PC-3 (cell line): ENCODE data around the gene SMIM13. TPM values are rescaled to one million over a fixed set of nuclear protein-coding genes. Genes with fewer than 3 reads are reported as not detected.
A peak's percentile ranks its signal among the peaks of the same experiment; 100 is the strongest.

ENCODE experiments used
- ATAC-seq: fragments of 200-7000 bp; cut with Tn5 transposase; 2 replicates; pipeline ENCODE4 v1.9.1; 2020; ENCODE audit warnings: mild to moderate bottlenecking, moderate library complexity
- BruUV-seq: library from RNA; stranded (reverse); fragments of 400-500 nt; replicated peaks from 2 replicates; lab custom pipeline; 2021; lab: Mats Ljungman, UMichigan
- CTCF ChIA-PET: fragments of 300-600 bp; sonication (Branson Sonifier 250); formaldehyde crosslinking; loops from one replicate; lab custom pipeline; 2022; ENCODE audit warnings: antibody characterized with exemption; lab: Charles Lee
- POLR2A ChIA-PET: fragments of 300-600 bp; sonication (Branson Sonifier 250); formaldehyde crosslinking; loops from one replicate; lab custom pipeline; 2022; ENCODE audit warnings: antibody characterized with exemption; ENCODE audit not compliant: unreplicated experiment; lab: Charles Lee
- DNase-seq: peaks from one replicate; pipeline ENCODE4 v3.0.0-alpha.2; 2015
- H2AFZ ChIP-seq: fragments of 300-600 bp; sonication (generic); 2 replicates; pipeline ENCODE4 v1.6.0; 2016; ENCODE audit warnings: antibody characterized with exemption, low read length
- H3F3A ChIP-seq: fragments of 300-600 bp; sonication (generic); one replicate; pipeline ENCODE4 v1.6.0; 2017; ENCODE audit warnings: antibody characterized with exemption, low read length, control low read depth, mild to moderate bottlenecking; ENCODE audit not compliant: unreplicated experiment
- H3K27ac ChIP-seq: fragments of 300-600 bp; sonication (generic); 2 replicates; pipeline ENCODE4 v1.5.1; 2016; ENCODE audit warnings: mild to moderate bottlenecking, low read length
- H3K27me3 ChIP-seq: fragments of 300-600 bp; sonication (generic); 2 replicates; pipeline ENCODE4 v1.6.1; 2016; ENCODE audit warnings: low read length, mixed read lengths
- H3K36me3 ChIP-seq: fragments of 300-600 bp; sonication (generic); 2 replicates; pipeline ENCODE4 v1.6.1; 2016; ENCODE audit warnings: low read depth, mixed run types, low read length, mixed read lengths
- H3K4me1 ChIP-seq: fragments of 300-600 bp; sonication (generic); 2 replicates; pipeline ENCODE4 v1.5.1; 2016; ENCODE audit warnings: low read length; ENCODE audit not compliant: insufficient read depth
- H3K4me2 ChIP-seq: fragments of 300-600 bp; sonication (generic); 2 replicates; pipeline ENCODE4 v1.6.0; 2016; ENCODE audit warnings: low read length
- H3K4me3 ChIP-seq: fragments of 300-600 bp; sonication (generic); 2 replicates; pipeline ENCODE4 v1.5.1; 2016; ENCODE audit warnings: mild to moderate bottlenecking, low read length, mixed read lengths
- H3K79me2 ChIP-seq: fragments of 300-600 bp; sonication (generic); 2 replicates; pipeline ENCODE4 v1.6.1; 2017; ENCODE audit warnings: low read length, mixed read lengths
- H3K9ac ChIP-seq: fragments of 300-600 bp; sonication (generic); 2 replicates; pipeline ENCODE4 v1.6.0; 2016; ENCODE audit warnings: mild to moderate bottlenecking, low read length
- H3K9me2 ChIP-seq: fragments of 300-600 bp; sonication (generic); replicated peaks from 2 replicates; pipeline ENCODE4 v1.6.1; 2016; ENCODE audit warnings: mixed run types, low read length, mixed read lengths
- H3K9me3 ChIP-seq: fragments of 300-600 bp; sonication (generic); 2 replicates; pipeline ENCODE4 v1.6.1; 2016; ENCODE audit warnings: low read length, mixed read lengths
- H4K20me1 ChIP-seq: fragments of 300-600 bp; sonication (generic); 2 replicates; pipeline ENCODE4 v1.6.1; 2016; ENCODE audit warnings: low read length, mixed read lengths
- EZH2 ChIP-seq: fragments of 300-600 bp; sonication (generic); IDR thresholded peaks from one replicate; pipeline ENCODE4 v1.6.1; 2017; ENCODE audit warnings: antibody characterized with exemption, mild to moderate bottlenecking, low read length; ENCODE audit not compliant: unreplicated experiment
- EZH2phosphoT487 ChIP-seq: fragments of 300-600 bp; sonication (generic); IDR thresholded peaks from 2 replicates; pipeline ENCODE4 v1.6.1; 2018; ENCODE audit warnings: mild to moderate bottlenecking, antibody characterized with exemption, low read length, borderline replicate concordance
- intact Hi-C: fragments of 100-400 bp; cut with micrococcal nuclease; formaldehyde crosslinking; loops from 2 replicates; pipeline ENCODE4 v1.9.0; 2023
- total RNA-seq: library from RNA; depleted of rRNA; stranded (reverse); fragments of >200 nt; gene quantifications from 2 replicates; pipeline ENCODE4 v1.2.3, GENCODE V29; 2014
- TF ChIP-seq, protein P1 (sequence below): fragments of 300-600 bp; sonication (generic); conservative IDR thresholded peaks from 2 replicates; pipeline ENCODE4 v1.5.1; 2017; ENCODE audit warnings: antibody characterized with exemption, low read depth, mild to moderate bottlenecking, low read length

SMIM13 gene
- total RNA-seq, 1 experiment from 2014 or later = 9.0 TPM

DNA sequence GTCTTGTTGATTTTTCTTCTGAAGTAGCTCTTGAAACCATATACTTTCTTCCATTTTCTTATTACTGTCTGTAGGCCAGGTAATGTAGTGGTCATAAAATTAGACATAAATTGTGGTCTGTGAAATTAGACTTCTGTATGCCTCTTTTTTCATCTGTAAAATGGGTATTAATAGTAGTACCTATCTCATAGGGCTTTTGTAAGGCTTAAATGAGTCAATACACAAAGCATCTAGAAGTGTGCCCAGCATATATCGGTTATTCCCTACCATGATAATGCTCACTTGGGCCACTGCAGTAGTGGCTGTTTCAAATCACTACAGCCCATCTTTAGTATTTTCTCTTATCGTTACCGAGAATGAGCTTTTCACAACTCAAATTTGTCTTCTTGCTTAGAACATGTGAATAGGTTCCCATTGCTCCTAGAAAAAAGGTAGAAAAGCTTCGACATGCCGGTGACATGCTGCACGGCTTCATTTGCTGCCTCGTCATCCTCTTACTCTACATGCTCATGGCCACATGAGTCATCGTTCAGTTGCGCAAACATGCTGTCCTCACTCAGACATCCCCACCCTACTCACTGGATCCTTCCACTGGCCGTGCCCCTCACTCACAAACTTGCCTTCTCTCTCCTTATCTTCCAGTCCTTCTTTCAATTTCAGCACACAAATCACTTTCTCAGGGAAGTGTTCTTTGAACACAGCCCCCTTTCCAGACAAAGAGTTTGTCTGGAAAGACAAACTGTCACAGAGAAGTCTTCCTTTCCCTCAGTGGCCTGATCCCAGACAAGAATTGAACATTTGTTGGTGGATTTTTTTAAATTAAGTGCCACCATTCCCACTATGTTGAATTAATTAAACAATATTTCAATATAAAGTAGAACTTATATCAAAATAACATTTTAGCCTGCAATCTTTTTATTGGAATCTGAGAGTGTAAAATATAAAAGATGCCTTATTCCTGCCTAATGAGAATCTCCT lies 50.0 kb downstream of the SMIM13 start:
- H2AFZ ChIP-seq = peak overlapping the region; percentile 54
- 0 out of 2 replicates have a peak overlapping the region, but pooled peaks have one; percentile 13 for H3K9ac ChIP-seq
- ChIA-PET CTCF (interaction anchor here (0.6 to 1.0 kb wide), 4 partner anchors 86 to 353 kb away, joined by 3 to 4 read pairs (median 4); no protein-coding TSS in a partner anchor), POLR2A (interaction anchor here (0.6 kb wide), 1 partner anchor 153 kb away, joined by 9 read pairs; no protein-coding TSS in a partner anchor)
- no peaks in the 10 kb centered on the region for H3K36me3 ChIP-seq
- TF ChIP-seq EZH2phosphoT487 (no peak), EZH2 (no peak)
- TF ChIP-seq, protein P1, sequence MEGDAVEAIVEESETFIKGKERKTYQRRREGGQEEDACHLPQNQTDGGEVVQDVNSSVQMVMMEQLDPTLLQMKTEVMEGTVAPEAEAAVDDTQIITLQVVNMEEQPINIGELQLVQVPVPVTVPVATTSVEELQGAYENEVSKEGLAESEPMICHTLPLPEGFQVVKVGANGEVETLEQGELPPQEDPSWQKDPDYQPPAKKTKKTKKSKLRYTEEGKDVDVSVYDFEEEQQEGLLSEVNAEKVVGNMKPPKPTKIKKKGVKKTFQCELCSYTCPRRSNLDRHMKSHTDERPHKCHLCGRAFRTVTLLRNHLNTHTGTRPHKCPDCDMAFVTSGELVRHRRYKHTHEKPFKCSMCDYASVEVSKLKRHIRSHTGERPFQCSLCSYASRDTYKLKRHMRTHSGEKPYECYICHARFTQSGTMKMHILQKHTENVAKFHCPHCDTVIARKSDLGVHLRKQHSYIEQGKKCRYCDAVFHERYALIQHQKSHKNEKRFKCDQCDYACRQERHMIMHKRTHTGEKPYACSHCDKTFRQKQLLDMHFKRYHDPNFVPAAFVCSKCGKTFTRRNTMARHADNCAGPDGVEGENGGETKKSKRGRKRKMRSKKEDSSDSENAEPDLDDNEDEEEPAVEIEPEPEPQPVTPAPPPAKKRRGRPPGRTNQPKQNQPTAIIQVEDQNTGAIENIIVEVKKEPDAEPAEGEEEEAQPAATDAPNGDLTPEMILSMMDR = no peak
- peak overlapping the region; percentile 55 for H3K27ac ChIP-seq
- H3K79me2 ChIP-seq = no peaks in the 10 kb centered on the region
- H3K4me2 ChIP-seq = peak overlapping the region; percentile 52
- ATAC-seq (peak; percentile 94), DNase-seq (peak; percentile 94)
- intact Hi-C loops = loop anchor here (1.0 to 10.0 kb wide), 7 partner anchors 49 to 431 kb away; partner anchors contain the start of gene NEDD9
- no peaks in the 10 kb centered on the region for H3K9me3 ChIP-seq
- H3K9me2 ChIP-seq = no peaks in the 10 kb centered on the region
- no peak overlapping the region for H3K4me3 ChIP-seq
- BruUV-seq = TSS peak; percentile 29
- no peaks in the 10 kb centered on the region for H3F3A ChIP-seq
- H3K4me1 ChIP-seq = peaks cover 15% of the 10 kb centered on the region
- no peaks in the 10 kb centered on the region for H4K20me1 ChIP-seq
- no peaks in the 10 kb centered on the region for H3K27me3 ChIP-seq

DNA sequence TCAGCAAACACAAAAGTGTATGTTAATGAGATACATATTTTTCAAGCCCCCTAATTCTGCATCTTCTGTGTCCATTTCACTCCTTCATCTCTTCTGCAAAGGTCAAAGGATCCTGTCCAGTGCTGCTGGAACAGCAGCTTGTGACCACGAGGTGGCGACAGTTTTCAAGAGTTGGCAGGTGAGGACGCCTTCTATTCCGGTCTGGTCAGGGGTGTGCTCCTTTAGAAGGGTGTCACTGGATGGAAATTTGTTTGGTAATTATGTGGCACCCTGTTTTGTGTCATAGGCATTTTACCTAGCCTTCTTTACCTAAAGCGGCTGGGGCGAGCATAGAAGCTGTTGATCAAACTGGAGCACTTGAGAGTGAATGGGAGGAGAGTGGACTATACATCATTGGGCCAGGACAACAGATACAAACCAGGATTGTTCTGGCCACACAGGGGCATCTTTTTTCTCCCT lies 50.8 kb downstream of the SMIM13 start:
- no peak overlapping the region for H3K4me2 ChIP-seq

More for the DNA sequence above, 50.8 kb downstream of the SMIM13 start:
- no peak overlapping the region for H3K27ac ChIP-seq
- CTCF ChIA-PET = interaction anchor here (0.6 to 1.0 kb wide), 2 partner anchors 351 to 352 kb away, joined by 3 to 4 read pairs; no protein-coding TSS in a partner anchor
- no TSS peak for BruUV-seq
- peak overlapping the region; percentile 66 for H2AFZ ChIP-seq
- no peaks in the 10 kb centered on the region for H3F3A ChIP-seq
- ATAC-seq (peak; percentile 92), DNase-seq (peak; percentile 86)
- TF ChIP-seq EZH2 = no peak
- no peak for TF ChIP-seq EZH2phosphoT487
- TF ChIP-seq, protein P1 = peak; percentile 99
- H3K36me3 ChIP-seq = no peaks in the 10 kb centered on the region
- H3K27me3 ChIP-seq = no peaks in the 10 kb centered on the region
- H3K4me3 ChIP-seq = no peak overlapping the region
- no peaks in the 10 kb centered on the region for H3K9me3 ChIP-seq
- POLR2A ChIA-PET = interaction anchor here (0.6 kb wide), 1 partner anchor 152 kb away, joined by 9 read pairs; no protein-coding TSS in a partner anchor
- intact Hi-C loops = loop anchor here (1.0 to 10.0 kb wide), 6 partner anchors 63 to 430 kb away; partner anchors contain the start of gene NEDD9
- H3K4me1 ChIP-seq = peaks cover 15% of the 10 kb centered on the region
- no peaks in the 10 kb centered on the region for H3K79me2 ChIP-seq
- H3K9ac ChIP-seq = no peak overlapping the region
- H3K9me2 ChIP-seq = no peaks in the 10 kb centered on the region
- no peaks in the 10 kb centered on the region for H4K20me1 ChIP-seq
